Measurements from ENCODE around the gene CTNND2.

GRCh38 chr5:11252523-11252922 is 651.7 kb downstream of the CTNND2 start:
- no peak for TF ChIP-seq POLR2A (IDR thresholded peaks at IDR 0.05)
- TF ChIP-seq, protein P1, sequence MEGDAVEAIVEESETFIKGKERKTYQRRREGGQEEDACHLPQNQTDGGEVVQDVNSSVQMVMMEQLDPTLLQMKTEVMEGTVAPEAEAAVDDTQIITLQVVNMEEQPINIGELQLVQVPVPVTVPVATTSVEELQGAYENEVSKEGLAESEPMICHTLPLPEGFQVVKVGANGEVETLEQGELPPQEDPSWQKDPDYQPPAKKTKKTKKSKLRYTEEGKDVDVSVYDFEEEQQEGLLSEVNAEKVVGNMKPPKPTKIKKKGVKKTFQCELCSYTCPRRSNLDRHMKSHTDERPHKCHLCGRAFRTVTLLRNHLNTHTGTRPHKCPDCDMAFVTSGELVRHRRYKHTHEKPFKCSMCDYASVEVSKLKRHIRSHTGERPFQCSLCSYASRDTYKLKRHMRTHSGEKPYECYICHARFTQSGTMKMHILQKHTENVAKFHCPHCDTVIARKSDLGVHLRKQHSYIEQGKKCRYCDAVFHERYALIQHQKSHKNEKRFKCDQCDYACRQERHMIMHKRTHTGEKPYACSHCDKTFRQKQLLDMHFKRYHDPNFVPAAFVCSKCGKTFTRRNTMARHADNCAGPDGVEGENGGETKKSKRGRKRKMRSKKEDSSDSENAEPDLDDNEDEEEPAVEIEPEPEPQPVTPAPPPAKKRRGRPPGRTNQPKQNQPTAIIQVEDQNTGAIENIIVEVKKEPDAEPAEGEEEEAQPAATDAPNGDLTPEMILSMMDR (IDR thresholded peaks at IDR 0.05): no peak
